ENCODE results near the gene ZC3HAV1L.

DNA sequence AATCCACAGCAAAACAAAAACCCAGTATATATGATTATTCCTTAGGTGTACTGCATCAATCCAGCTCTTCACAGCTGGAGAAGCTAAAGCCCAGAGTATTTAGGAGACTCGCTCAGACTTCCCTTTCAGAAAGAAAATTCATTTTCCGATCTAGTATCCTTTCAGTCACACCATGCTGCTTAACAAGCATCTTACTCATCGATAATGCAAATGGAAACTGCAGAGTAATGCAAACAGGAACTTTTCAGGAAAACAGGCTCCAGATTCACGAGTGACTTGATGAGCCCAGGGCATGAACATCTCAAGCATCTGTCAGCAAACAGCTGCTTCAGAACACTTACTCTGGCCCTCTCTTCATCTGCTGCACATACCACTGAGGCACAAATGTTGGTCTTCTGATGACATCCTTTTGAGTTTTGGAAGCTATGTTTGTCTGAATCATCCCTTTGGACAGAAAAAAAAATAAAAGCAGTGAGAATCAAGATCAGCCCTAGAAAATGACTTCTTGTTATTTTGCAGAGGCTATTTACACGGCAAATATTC lies 24.9 kb upstream of the ZC3HAV1L start:
- TF ChIP-seq GABPA (IDR thresholded peaks at IDR 0.05; ENCODE audit: low read depth) (no peak), REST (IDR thresholded peaks at IDR 0.05; ENCODE audit: insufficient replicate concordance, low read depth) (no peak), CTCF (IDR thresholded peaks at IDR 0.05; ENCODE audit: insufficient read depth, low read length) (no peak)

Measured in HL-60 (cell line).